ENCODE measurements around the gene ITGB5.

DNA sequence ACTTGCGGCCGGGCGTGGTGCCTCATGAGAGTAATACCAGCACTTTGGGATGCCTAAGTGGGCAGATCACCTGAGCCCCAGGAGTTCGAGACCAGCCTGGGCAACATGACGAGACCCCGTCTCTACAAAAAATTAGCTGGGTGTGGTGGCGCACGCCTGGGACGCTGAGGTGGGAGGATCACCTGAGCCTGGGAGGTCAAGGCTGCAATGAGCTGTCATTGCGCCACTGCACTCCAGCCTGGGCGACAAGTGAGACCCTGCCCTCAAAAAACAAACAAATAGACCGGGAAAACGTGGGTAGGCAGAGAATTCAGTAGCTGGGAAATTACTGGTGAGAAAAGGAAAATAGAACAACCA is 156.2 kb downstream of the ITGB5 start:
- TF ChIP-seq, protein P1, sequence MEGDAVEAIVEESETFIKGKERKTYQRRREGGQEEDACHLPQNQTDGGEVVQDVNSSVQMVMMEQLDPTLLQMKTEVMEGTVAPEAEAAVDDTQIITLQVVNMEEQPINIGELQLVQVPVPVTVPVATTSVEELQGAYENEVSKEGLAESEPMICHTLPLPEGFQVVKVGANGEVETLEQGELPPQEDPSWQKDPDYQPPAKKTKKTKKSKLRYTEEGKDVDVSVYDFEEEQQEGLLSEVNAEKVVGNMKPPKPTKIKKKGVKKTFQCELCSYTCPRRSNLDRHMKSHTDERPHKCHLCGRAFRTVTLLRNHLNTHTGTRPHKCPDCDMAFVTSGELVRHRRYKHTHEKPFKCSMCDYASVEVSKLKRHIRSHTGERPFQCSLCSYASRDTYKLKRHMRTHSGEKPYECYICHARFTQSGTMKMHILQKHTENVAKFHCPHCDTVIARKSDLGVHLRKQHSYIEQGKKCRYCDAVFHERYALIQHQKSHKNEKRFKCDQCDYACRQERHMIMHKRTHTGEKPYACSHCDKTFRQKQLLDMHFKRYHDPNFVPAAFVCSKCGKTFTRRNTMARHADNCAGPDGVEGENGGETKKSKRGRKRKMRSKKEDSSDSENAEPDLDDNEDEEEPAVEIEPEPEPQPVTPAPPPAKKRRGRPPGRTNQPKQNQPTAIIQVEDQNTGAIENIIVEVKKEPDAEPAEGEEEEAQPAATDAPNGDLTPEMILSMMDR (IDR thresholded peaks at IDR 0.05), result no peak
- TF ChIP-seq EP300 (IDR thresholded peaks at IDR 0.05) (no peak), POLR2A (IDR thresholded peaks at IDR 0.05) (no peak), POLR2AphosphoS5 (IDR thresholded peaks at IDR 0.05) (no peak)

Data from upper lobe of left lung (tissue), 4 donors.